ENCODE measurements around the gene ATP8B4.

- TF ChIP-seq CTCF (IDR thresholded peaks at IDR 0.05; ENCODE audit: low read length) (no peak), EZH2 (IDR thresholded peaks at IDR 0.05; ENCODE audit: borderline replicate concordance, low read length) (no peak)
These were observed 57.5 kb downstream of the ATP8B4 start for GRCh38 chr15:50061503-50061902.
